ENCODE data around the gene LRRK2. TPM values are rescaled to one million over a fixed set of nuclear protein-coding genes. Genes with fewer than 3 reads are reported as not detected.
"Not testable (repeated sequence)": the region's sequence is repeated elsewhere in the genome, so short reads cannot be mapped to it uniquely, and the experiment has no call there.

LRRK2 gene
- total RNA-seq, 6 donors from 2014 or later, result 232 to 719 (median 390) TPM

DNA sequence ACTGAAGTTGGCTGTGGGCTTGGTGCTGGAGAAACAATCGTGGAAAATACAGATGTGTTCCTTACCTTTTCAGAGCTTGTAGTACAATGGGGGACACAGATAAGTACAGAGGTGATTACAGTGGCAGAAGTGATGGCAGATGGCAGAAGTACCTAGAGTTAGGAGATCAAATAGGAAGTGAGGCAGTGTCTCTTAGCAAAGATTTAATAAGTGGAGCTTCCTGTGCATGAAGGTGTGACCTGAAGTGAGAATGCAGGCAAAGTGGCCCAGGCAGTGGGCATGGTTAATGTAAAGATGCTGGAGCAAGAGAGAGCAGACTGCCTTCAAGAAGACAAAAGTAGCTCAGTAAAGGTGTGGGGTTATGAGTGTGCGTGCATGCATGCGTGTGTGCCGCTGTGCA, 16.0 kb downstream of the LRRK2 start:
- no peaks in the 10 kb centered on the region for H3K9me3 ChIP-seq
- H3K27me3 ChIP-seq, result no peaks in the 10 kb centered on the region
- peak in 1 of 4 donors; percentile 39 for TF ChIP-seq POLR2A (IDR thresholded peaks at IDR 0.05)
- TF ChIP-seq, protein P1, sequence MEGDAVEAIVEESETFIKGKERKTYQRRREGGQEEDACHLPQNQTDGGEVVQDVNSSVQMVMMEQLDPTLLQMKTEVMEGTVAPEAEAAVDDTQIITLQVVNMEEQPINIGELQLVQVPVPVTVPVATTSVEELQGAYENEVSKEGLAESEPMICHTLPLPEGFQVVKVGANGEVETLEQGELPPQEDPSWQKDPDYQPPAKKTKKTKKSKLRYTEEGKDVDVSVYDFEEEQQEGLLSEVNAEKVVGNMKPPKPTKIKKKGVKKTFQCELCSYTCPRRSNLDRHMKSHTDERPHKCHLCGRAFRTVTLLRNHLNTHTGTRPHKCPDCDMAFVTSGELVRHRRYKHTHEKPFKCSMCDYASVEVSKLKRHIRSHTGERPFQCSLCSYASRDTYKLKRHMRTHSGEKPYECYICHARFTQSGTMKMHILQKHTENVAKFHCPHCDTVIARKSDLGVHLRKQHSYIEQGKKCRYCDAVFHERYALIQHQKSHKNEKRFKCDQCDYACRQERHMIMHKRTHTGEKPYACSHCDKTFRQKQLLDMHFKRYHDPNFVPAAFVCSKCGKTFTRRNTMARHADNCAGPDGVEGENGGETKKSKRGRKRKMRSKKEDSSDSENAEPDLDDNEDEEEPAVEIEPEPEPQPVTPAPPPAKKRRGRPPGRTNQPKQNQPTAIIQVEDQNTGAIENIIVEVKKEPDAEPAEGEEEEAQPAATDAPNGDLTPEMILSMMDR (IDR thresholded peaks at IDR 0.05), result no peak
- peaks cover 0 to 16% (median 11%) of the 10 kb centered on the region in 4 donors for H3K36me3 ChIP-seq
- H3K4me3 ChIP-seq, result no peak overlapping the region
- ATAC-seq (ENCODE audit: low FRiP score in 2 of 2) (no peak), DNase-seq (no peak)
- no peak overlapping the region for H3K27ac ChIP-seq
- H3K4me1 ChIP-seq, result peaks cover 0 to 6% (median 0%) of the 10 kb centered on the region in 4 donors
- WGBS, 2 donors, result 88 to 94% methylated on average over 4 of the region's 4 CpGs

DNA sequence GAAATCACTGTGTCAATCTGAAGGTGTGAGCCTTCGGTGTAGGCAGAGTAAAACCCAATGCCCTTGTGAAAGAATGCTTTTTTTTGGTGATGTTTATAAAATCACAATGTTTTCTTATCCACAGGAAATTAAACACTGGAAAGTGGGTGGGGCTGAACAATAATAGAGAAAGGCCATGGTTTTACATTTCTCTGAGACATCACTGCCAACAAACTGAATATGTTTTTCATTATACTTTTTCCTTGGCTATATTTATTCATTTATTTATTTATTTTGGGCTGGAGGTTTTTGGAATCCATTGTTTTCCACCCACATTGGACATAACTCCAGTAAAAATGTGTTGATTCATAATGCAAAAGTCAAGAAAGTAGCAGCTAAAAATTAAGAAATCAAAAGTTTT, 16.9 kb downstream of the LRRK2 start:
- no peak overlapping the region for H3K27ac ChIP-seq
- DNase-seq (no peak), ATAC-seq (ENCODE audit: low FRiP score in 2 of 2) (no peak)
- 56 to 63% methylated on average over 1 of the region's 1 CpG for WGBS, 2 donors
- no peaks in the 10 kb centered on the region for H3K9me3 ChIP-seq
- no peaks in the 10 kb centered on the region for H3K27me3 ChIP-seq
- peaks cover 0 to 6% (median 0%) of the 10 kb centered on the region in 4 donors for H3K4me1 ChIP-seq
- TF ChIP-seq, protein P1 (IDR thresholded peaks at IDR 0.05), result no peak
- TF ChIP-seq EP300 (IDR thresholded peaks at IDR 0.05), result no peak
- no peak for TF ChIP-seq POLR2A (IDR thresholded peaks at IDR 0.05)
- TF ChIP-seq POLR2AphosphoS5 (IDR thresholded peaks at IDR 0.05), result no peak
- no peak overlapping the region for H3K4me3 ChIP-seq
- H3K36me3 ChIP-seq, result peaks cover 0 to 16% (median 5%) of the 10 kb centered on the region in 4 donors

DNA sequence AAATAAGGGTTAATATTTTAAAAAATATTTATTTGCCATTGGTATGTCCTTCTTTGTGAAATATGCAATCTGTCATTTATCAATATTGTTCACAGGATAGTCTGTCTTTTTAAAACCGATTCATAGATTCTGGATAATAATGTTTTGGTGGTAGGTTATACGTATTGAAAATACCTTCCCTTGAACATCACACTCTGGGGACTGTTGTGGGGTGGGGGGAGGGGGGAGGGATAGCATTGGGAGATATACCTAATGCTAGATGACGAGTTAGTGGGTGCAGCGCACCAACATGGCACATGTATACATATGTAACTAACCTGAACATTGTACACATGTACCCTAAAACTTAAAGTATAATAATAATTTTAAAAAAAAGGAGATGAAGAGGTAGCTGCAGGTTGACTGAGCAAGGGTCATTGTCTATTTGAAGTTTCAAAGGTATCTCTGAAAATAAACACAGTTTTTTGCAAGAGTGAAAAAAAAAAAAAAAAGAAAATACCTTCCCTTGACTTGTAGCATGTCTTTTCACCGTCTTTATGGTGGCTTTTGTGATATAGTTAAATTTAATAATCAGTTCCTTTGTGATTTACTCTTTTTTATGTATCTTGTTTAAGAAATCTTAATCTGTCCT, 19.8 kb downstream of the LRRK2 start:
- H3K27me3 ChIP-seq; H3K4me1 ChIP-seq; H3K27ac ChIP-seq; H3K4me3 ChIP-seq; DNase-seq; ATAC-seq (ENCODE audit: low FRiP score in 2 of 2); H3K9me3 ChIP-seq; H3K36me3 ChIP-seq: not testable (repeated sequence)
- 86 to 88% methylated on average over 5 of the region's 5 CpGs for WGBS, 2 donors

DNA sequence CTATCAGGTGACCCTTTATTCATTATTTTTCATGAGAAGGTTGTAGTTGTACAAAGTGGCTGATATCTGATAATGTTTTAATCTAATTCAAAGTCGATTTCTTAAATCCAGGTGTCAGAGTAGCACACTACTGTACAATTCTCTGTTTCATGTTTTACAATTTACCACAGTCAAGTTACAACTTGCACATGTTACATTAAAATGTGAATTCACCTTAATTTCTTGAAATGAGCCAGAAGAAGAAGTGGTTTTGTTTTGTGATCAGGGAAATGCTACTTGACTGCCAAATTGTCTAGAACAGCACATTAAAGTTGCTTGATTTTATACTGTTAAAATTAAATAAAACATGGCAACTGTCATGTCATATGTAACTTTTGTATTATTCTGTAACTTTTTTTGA, 23.2 kb downstream of the LRRK2 start:
- no peaks in the 10 kb centered on the region for H3K9me3 ChIP-seq
- H3K27me3 ChIP-seq, result no peaks in the 10 kb centered on the region
- H3K4me3 ChIP-seq, result no peak overlapping the region
- WGBS, 2 donors, result 80 to 81% methylated on average over 1 of the region's 1 CpG
- DNase-seq (no peak), ATAC-seq (ENCODE audit: low FRiP score in 2 of 2) (no peak)
- H3K27ac ChIP-seq, result no peak overlapping the region
- peaks cover 0 to 30% (median 8%) of the 10 kb centered on the region in 4 donors for H3K36me3 ChIP-seq
- no peaks in the 10 kb centered on the region for H3K4me1 ChIP-seq
- no peak for TF ChIP-seq POLR2AphosphoS5 (IDR thresholded peaks at IDR 0.05)
- no peak for TF ChIP-seq EP300 (IDR thresholded peaks at IDR 0.05)
- TF ChIP-seq, protein P1 (IDR thresholded peaks at IDR 0.05), result no peak
- TF ChIP-seq POLR2A (IDR thresholded peaks at IDR 0.05), result no peak

DNA sequence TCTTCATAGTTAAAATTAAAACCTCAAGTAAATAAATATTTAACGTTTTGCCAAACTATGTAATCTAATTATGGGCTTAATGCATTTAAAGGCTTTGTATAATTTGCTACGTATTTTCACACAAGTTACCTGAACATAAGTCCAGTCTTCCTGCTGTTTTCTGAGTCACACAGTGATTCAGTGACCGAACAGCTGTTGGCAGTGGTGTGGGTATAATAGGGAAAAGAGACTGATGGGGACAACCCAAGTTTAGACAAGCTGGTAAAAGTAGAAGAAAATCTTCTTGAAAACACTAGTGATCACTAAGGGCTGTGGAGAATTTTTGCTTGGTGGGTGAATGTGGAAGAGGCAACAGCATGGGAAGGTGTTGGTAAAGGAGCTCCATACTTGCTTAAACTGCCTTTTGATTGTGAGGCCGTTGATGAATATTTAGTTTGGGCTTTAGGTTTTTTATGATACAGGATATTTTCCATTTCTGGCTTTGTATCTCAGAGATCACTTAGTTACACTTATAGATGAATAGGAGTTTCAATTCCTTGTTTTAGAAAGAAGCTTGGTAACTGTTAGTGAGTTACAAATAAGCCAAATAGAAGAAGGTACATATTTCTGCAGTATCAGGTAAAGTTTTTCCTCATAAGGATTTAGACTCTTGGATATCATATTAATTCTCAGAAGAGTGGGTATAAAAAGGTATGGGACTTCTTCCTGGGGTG, 23.9 kb downstream of the LRRK2 start:
- ATAC-seq (ENCODE audit: low FRiP score in 2 of 2) (no peak), DNase-seq (no peak)
- Histone ChIP-seq H3K27me3 (no peaks in the 10 kb centered on the region), H3K4me1 (no peaks in the 10 kb centered on the region), H3K9me3 (no peaks in the 10 kb centered on the region), H3K4me3 (no peak overlapping the region), H3K36me3 (peaks cover 0 to 37% (median 11%) of the 10 kb centered on the region in 4 donors), H3K27ac (no peak overlapping the region)
- TF ChIP-seq POLR2AphosphoS5 (IDR thresholded peaks at IDR 0.05), result no peak
- TF ChIP-seq, protein P1 (IDR thresholded peaks at IDR 0.05), result no peak
- 76 to 80% methylated on average over 4 of the region's 4 CpGs for WGBS, 2 donors
